ENCODE data around the gene WDR55. TPM values are rescaled to one million over a fixed set of nuclear protein-coding genes. Genes with fewer than 3 reads are reported as not detected.
"Not testable (repeated sequence)": the region's sequence is repeated elsewhere in the genome, so short reads cannot be mapped to it uniquely, and the experiment has no call there.

Gene WDR55
- total and polyA plus RNA-seq, 4 donors = 10.0 to 18.2 (median 11.7) TPM

DNA sequence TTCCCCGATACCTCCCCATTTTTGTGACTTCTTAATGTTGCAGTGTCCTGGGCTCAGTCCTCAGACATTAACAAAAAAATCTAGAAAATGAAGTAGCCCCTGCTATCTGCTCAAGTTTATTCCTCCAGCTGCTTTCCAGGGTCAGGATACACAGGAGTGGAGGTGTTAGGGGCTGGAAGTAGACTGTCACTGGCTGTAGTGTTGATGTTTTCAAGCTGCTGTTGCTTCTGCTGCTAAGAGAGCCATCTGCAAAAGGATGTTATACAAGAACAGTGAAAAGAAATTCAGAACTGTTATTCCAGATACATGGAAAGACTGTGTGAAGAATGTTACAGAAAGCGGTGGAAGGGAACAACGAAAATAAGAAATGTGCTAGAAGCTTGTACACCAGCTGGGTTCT is 42.4 kb upstream of the WDR55 start:
- DNase-seq (ENCODE audit: low spot score) = no peak
- Histone ChIP-seq H3K36me3 (ENCODE audit: control insufficient read depth in 4 of 4, insufficient read depth in 3 of 4, low read depth in 1 of 4, low read length in 3 of 4) (no peaks in the 10 kb centered on the region), H3K4me1 (ENCODE audit: control insufficient read depth in 4 of 4, insufficient read depth in 4 of 4, low read length in 3 of 4) (no peaks in the 10 kb centered on the region), H3K9ac (ENCODE audit: low read depth in 1 of 2, low read length in 2 of 2) (no peak overlapping the region), H3K4me3 (ENCODE audit: low read depth in 1 of 3, low read length in 3 of 3) (no peak overlapping the region), H3K27me3 (ENCODE audit: control insufficient read depth in 4 of 4, insufficient read depth in 4 of 4, low read length in 3 of 4) (no peaks in the 10 kb centered on the region), H3K27ac (ENCODE audit: low read depth in 1 of 2, low read length in 2 of 2) (no peak overlapping the region), H3K9me3 (ENCODE audit: control insufficient read depth in 4 of 4, low read length in 3 of 4) (no peaks in the 10 kb centered on the region)
- 93% methylated on average over 3 of the region's 3 CpGs for WGBS
- TF ChIP-seq SP1 (IDR thresholded peaks at IDR 0.05) (no peak), GABPA (IDR thresholded peaks at IDR 0.05 in 1 of 2, conservative IDR thresholded peaks at IDR 0.05 in 1 of 2) (no peak), HNF4A (conservative IDR thresholded peaks at IDR 0.05) (no peak), HNF4G (IDR thresholded peaks at IDR 0.05) (no peak), RAD21 (IDR thresholded peaks at IDR 0.05) (no peak), JUND (IDR thresholded peaks at IDR 0.05) (no peak), EGR1 (IDR thresholded peaks at IDR 0.05; ENCODE audit: low read depth in 2 of 2) (no peak), FOXA2 (IDR thresholded peaks at IDR 0.05) (no peak)
- TF ChIP-seq, protein P1, sequence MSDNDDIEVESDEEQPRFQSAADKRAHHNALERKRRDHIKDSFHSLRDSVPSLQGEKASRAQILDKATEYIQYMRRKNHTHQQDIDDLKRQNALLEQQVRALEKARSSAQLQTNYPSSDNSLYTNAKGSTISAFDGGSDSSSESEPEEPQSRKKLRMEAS (IDR thresholded peaks at IDR 0.05) = no peak

DNA sequence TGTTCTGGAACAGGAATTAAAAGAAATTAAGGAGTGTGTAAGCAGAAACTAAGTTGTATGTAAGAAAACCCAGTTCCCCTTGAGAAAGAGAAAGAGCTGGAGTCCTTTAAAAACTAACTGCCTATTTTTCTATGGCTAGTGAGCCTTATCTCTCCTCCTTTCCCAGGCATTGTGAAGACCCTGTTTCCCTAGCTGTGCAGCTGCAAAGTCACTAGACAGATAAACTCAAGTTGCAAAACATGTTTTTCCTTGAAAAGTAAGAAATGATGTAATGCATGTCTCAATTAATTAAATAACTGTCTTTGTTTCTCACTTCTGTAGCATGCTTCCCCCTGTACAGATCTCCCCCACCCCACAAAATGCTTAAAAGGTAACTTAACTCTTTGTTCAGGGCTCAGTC is 41.6 kb upstream of the WDR55 start:
- H3K36me3 ChIP-seq (ENCODE audit: control insufficient read depth in 4 of 4, insufficient read depth in 3 of 4, low read depth in 1 of 4, low read length in 3 of 4); H3K9ac ChIP-seq (ENCODE audit: low read depth in 1 of 2, low read length in 2 of 2); DNase-seq (ENCODE audit: low spot score); H3K27ac ChIP-seq (ENCODE audit: low read depth in 1 of 2, low read length in 2 of 2); H3K27me3 ChIP-seq (ENCODE audit: control insufficient read depth in 4 of 4, insufficient read depth in 4 of 4, low read length in 3 of 4); H3K4me3 ChIP-seq (ENCODE audit: low read depth in 1 of 3, low read length in 3 of 3); H3K4me1 ChIP-seq (ENCODE audit: control insufficient read depth in 4 of 4, insufficient read depth in 4 of 4, low read length in 3 of 4); H3K9me3 ChIP-seq (ENCODE audit: control insufficient read depth in 4 of 4, low read length in 3 of 4): not testable (repeated sequence)

GRCh38 chr5:140624886-140625285 is 39.8 kb upstream of the WDR55 start:
- WGBS = 92% methylated on average over 10 of the region's 10 CpGs
- not testable (repeated sequence) for H3K27ac ChIP-seq (ENCODE audit: low read depth in 1 of 2, low read length in 2 of 2); H3K9ac ChIP-seq (ENCODE audit: low read depth in 1 of 2, low read length in 2 of 2); H3K27me3 ChIP-seq (ENCODE audit: control insufficient read depth in 4 of 4, insufficient read depth in 4 of 4, low read length in 3 of 4); H3K4me3 ChIP-seq (ENCODE audit: low read depth in 1 of 3, low read length in 3 of 3); H3K36me3 ChIP-seq (ENCODE audit: control insufficient read depth in 4 of 4, insufficient read depth in 3 of 4, low read depth in 1 of 4, low read length in 3 of 4); DNase-seq (ENCODE audit: low spot score); H3K9me3 ChIP-seq (ENCODE audit: control insufficient read depth in 4 of 4, low read length in 3 of 4); H3K4me1 ChIP-seq (ENCODE audit: control insufficient read depth in 4 of 4, insufficient read depth in 4 of 4, low read length in 3 of 4)

GRCh38 chr5:140627972-140628371 is 36.7 kb upstream of the WDR55 start:
- WGBS = 90% methylated on average over 6 of the region's 6 CpGs
- Histone ChIP-seq H3K9ac (ENCODE audit: low read depth in 1 of 2, low read length in 2 of 2) (no peak overlapping the region), H3K27ac (ENCODE audit: low read depth in 1 of 2, low read length in 2 of 2) (no peak overlapping the region), H3K36me3 (ENCODE audit: control insufficient read depth in 4 of 4, insufficient read depth in 3 of 4, low read depth in 1 of 4, low read length in 3 of 4) (no peaks in the 10 kb centered on the region), H3K27me3 (ENCODE audit: control insufficient read depth in 4 of 4, insufficient read depth in 4 of 4, low read length in 3 of 4) (no peaks in the 10 kb centered on the region), H3K9me3 (ENCODE audit: control insufficient read depth in 4 of 4, low read length in 3 of 4) (no peaks in the 10 kb centered on the region), H3K4me3 (ENCODE audit: low read depth in 1 of 3, low read length in 3 of 3) (no peak overlapping the region), H3K4me1 (ENCODE audit: control insufficient read depth in 4 of 4, insufficient read depth in 4 of 4, low read length in 3 of 4) (peaks cover 0 to 15% (median 5%) of the 10 kb centered on the region in 4 donors)
- TF ChIP-seq REST (IDR thresholded peaks at IDR 0.05) (no peak), EGR1 (IDR thresholded peaks at IDR 0.05; ENCODE audit: low read depth in 2 of 2) (no peak), CTCF (IDR thresholded peaks at IDR 0.05; ENCODE audit: low read depth, low read length, missing input control) (no peak)
- DNase-seq (ENCODE audit: low spot score) = no peak

All from liver (tissue), 9 donors.